ENCODE measurements around the gene ANKRD33. TPM values are rescaled to one million over a fixed set of nuclear protein-coding genes. Genes with fewer than 3 reads are reported as not detected.
A peak's percentile ranks its signal among the peaks of the same experiment; 100 is the strongest.
"Not testable (repeated sequence)": the region's sequence is repeated elsewhere in the genome, so short reads cannot be mapped to it uniquely, and the experiment has no call there.

The ANKRD33 gene
- total and polyA plus RNA-seq, 4 donors, result 0.54 TPM; not detected in 3

DNA sequence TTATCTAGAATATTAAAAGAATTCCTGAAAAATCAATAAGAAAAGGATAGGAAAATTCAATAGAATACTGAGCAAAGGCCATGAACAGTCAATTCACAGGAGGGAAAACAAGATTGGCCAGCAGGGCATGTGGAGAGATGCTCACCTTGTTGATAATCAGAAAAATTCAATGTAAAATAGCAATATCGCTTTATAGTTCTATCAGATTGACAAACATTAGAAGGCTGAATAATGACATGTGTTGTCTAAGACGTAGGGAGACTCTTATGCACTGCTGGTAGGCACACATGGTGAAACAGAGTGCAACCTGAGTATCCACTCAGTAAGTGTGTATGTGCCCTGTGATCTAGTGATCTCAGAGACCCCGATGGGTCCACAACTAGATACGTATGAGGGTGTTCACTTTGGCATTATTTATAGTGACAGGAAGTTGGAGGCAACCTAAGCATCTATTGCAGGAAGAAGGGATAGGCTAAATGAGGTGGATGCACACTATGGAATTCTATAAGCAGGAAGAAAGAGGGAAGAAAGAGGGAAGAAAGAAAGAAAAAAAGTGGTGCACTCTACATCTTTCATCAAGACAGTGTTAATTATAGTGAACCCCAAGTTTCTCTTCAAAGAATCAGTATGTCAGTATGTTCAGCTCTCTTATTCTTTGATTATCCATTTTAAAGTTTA, 3.8 kb upstream of the ANKRD33 start:
- ATAC-seq (ENCODE audit: low FRiP score) (no peak), DNase-seq (no peak)
- no peaks in the 10 kb centered on the region for H3K9me3 ChIP-seq (ENCODE audit: control insufficient read depth, low read length)
- H3K4me1 ChIP-seq (ENCODE audit: control insufficient read depth in 1 of 2, insufficient read depth in 2 of 2, low read length in 2 of 2), result no peaks in the 10 kb centered on the region
- no peaks in the 10 kb centered on the region for H3K36me3 ChIP-seq (ENCODE audit: control insufficient read depth in 1 of 2, insufficient read depth in 2 of 2, low read length in 1 of 2)
- no peaks in the 10 kb centered on the region for H3K27me3 ChIP-seq (ENCODE audit: control insufficient read depth in 1 of 2, insufficient read depth in 2 of 2, low read length in 1 of 2)
- intact Hi-C loops (cut with DNase I), result no loop called here
- 89 to 91% methylated on average over 4 of the region's 4 CpGs for WGBS, 2 donors
- H3K27ac ChIP-seq (ENCODE audit: low read depth in 1 of 2, low read length in 2 of 2), result no peak overlapping the region
- H3K4me3 ChIP-seq (ENCODE audit: low read length in 2 of 2), result no peak overlapping the region

DNA sequence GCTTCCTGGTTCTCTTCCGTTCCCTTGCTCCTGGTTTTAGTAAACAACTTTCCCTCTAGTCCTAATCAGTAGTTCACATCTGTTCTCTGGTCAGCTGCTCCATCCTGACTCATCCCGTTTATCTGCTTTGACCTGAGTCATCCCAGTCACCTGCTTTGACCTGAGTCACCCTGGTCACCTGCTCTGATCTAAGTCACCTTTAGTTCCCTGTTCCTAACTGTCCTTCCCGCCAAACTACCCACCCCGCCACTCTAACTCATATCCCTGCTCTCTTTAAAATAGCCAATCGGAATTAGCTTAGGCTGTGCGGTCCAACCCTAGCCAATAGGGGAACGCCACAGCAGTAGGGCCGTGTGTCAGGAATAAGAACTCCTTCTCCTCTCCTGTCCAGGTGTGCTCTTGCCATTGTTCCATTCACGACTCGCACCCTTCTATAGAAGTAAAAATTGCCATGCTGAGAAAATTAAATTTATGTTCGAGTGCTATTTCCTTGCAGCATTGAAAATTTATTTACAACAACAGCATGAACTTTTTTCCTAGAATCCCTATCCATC, 3.1 kb upstream of the ANKRD33 start:
- no peak for ATAC-seq (ENCODE audit: low FRiP score)
- 92 to 95% methylated on average over 11 of the region's 11 CpGs for WGBS, 2 donors

GRCh38 chr12:51885294-51886020, 2.4 kb upstream of the ANKRD33 start:
- peak in 1 of 2 donors; percentile 45 for DNase-seq
- H3K27ac ChIP-seq (ENCODE audit: low read depth in 1 of 2, low read length in 2 of 2); H3K4me3 ChIP-seq (ENCODE audit: low read length in 2 of 2); H3K27me3 ChIP-seq (ENCODE audit: control insufficient read depth in 1 of 2, insufficient read depth in 2 of 2, low read length in 1 of 2); ATAC-seq (ENCODE audit: low FRiP score); H3K4me1 ChIP-seq (ENCODE audit: control insufficient read depth in 1 of 2, insufficient read depth in 2 of 2, low read length in 2 of 2); H3K36me3 ChIP-seq (ENCODE audit: control insufficient read depth in 1 of 2, insufficient read depth in 2 of 2, low read length in 1 of 2); intact Hi-C loops (cut with DNase I); H3K9me3 ChIP-seq (ENCODE audit: control insufficient read depth, low read length): not testable (repeated sequence)
- WGBS, 2 donors, result 87 to 88% methylated on average over 10 of the region's 10 CpGs

More for the DNA sequence above, 3.1 kb upstream of the ANKRD33 start:
- intact Hi-C loops (cut with DNase I), result no loop called here
- H3K4me3 ChIP-seq (ENCODE audit: low read length in 2 of 2), result no peak overlapping the region
- no peaks in the 10 kb centered on the region for H3K9me3 ChIP-seq (ENCODE audit: control insufficient read depth, low read length)
- DNase-seq, result no peak
- no peak overlapping the region for H3K27ac ChIP-seq (ENCODE audit: low read depth in 1 of 2, low read length in 2 of 2)
- no peaks in the 10 kb centered on the region for H3K36me3 ChIP-seq (ENCODE audit: control insufficient read depth in 1 of 2, insufficient read depth in 2 of 2, low read length in 1 of 2)
- no peaks in the 10 kb centered on the region for H3K4me1 ChIP-seq (ENCODE audit: control insufficient read depth in 1 of 2, insufficient read depth in 2 of 2, low read length in 2 of 2)
- H3K27me3 ChIP-seq (ENCODE audit: control insufficient read depth in 1 of 2, insufficient read depth in 2 of 2, low read length in 1 of 2), result no peaks in the 10 kb centered on the region

- DNase-seq (peak in 1 of 2 donors; percentile 91), ATAC-seq (ENCODE audit: low FRiP score) (peak; percentile 92)
- Histone ChIP-seq H3K27ac (ENCODE audit: low read depth in 1 of 2, low read length in 2 of 2) (no peak overlapping the region), H3K4me1 (ENCODE audit: control insufficient read depth in 1 of 2, insufficient read depth in 2 of 2, low read length in 2 of 2) (no peaks in the 10 kb centered on the region), H3K27me3 (ENCODE audit: control insufficient read depth in 1 of 2, insufficient read depth in 2 of 2, low read length in 1 of 2) (no peaks in the 10 kb centered on the region), H3K9me3 (ENCODE audit: control insufficient read depth, low read length) (no peaks in the 10 kb centered on the region), H3K4me3 (ENCODE audit: low read length in 2 of 2) (no peak overlapping the region), H3K36me3 (ENCODE audit: control insufficient read depth in 1 of 2, insufficient read depth in 2 of 2, low read length in 1 of 2) (no peaks in the 10 kb centered on the region)
- 50 to 51% methylated on average over 10 of the region's 10 CpGs for WGBS, 2 donors
- intact Hi-C loops (cut with DNase I), result no loop called here
Observed at GRCh38 chr12:51886021-51886710, 1.7 kb upstream of the ANKRD33 start.

GRCh38 chr12:51888316-51889215, 663 bp downstream of the ANKRD33 start:
- no peaks in the 10 kb centered on the region for H3K4me1 ChIP-seq (ENCODE audit: control insufficient read depth in 1 of 2, insufficient read depth in 2 of 2, low read length in 2 of 2)
- intact Hi-C loops (cut with DNase I), result no loop called here
- H3K36me3 ChIP-seq (ENCODE audit: control insufficient read depth in 1 of 2, insufficient read depth in 2 of 2, low read length in 1 of 2), result no peaks in the 10 kb centered on the region
- no peak overlapping the region for H3K27ac ChIP-seq (ENCODE audit: low read depth in 1 of 2, low read length in 2 of 2)
- WGBS, 2 donors, result 73 to 76% methylated on average over 15 of the region's 15 CpGs
- no peaks in the 10 kb centered on the region for H3K27me3 ChIP-seq (ENCODE audit: control insufficient read depth in 1 of 2, insufficient read depth in 2 of 2, low read length in 1 of 2)
- no peak overlapping the region for H3K4me3 ChIP-seq (ENCODE audit: low read length in 2 of 2)
- ATAC-seq (ENCODE audit: low FRiP score) (no peak), DNase-seq (peak in 1 of 2 donors; percentile 44)
- H3K9me3 ChIP-seq (ENCODE audit: control insufficient read depth, low read length), result no peaks in the 10 kb centered on the region

GRCh38 chr12:51889216-51890132, 1.6 kb downstream of the ANKRD33 start:
- peak in 1 of 2 donors; percentile 31 for DNase-seq
- H3K9me3 ChIP-seq (ENCODE audit: control insufficient read depth, low read length), result no peaks in the 10 kb centered on the region
- intact Hi-C loops (cut with DNase I), result no loop called here
- H3K36me3 ChIP-seq (ENCODE audit: control insufficient read depth in 1 of 2, insufficient read depth in 2 of 2, low read length in 1 of 2), result no peaks in the 10 kb centered on the region
- H3K27me3 ChIP-seq (ENCODE audit: control insufficient read depth in 1 of 2, insufficient read depth in 2 of 2, low read length in 1 of 2), result no peaks in the 10 kb centered on the region
- no peak for ATAC-seq (ENCODE audit: low FRiP score)
- no peak overlapping the region for H3K27ac ChIP-seq (ENCODE audit: low read depth in 1 of 2, low read length in 2 of 2)
- 86 to 87% methylated on average over 21 of the region's 21 CpGs for WGBS, 2 donors
- H3K4me1 ChIP-seq (ENCODE audit: control insufficient read depth in 1 of 2, insufficient read depth in 2 of 2, low read length in 2 of 2), result no peaks in the 10 kb centered on the region
- no peak overlapping the region for H3K4me3 ChIP-seq (ENCODE audit: low read length in 2 of 2)

GRCh38 chr12:51890133-51890464, 2.2 kb downstream of the ANKRD33 start:
- Histone ChIP-seq H3K36me3 (ENCODE audit: control insufficient read depth in 1 of 2, insufficient read depth in 2 of 2, low read length in 1 of 2) (no peaks in the 10 kb centered on the region), H3K4me3 (ENCODE audit: low read length in 2 of 2) (no peak overlapping the region), H3K4me1 (ENCODE audit: control insufficient read depth in 1 of 2, insufficient read depth in 2 of 2, low read length in 2 of 2) (no peaks in the 10 kb centered on the region), H3K9me3 (ENCODE audit: control insufficient read depth, low read length) (no peaks in the 10 kb centered on the region), H3K27ac (ENCODE audit: low read depth in 1 of 2, low read length in 2 of 2) (no peak overlapping the region), H3K27me3 (ENCODE audit: control insufficient read depth in 1 of 2, insufficient read depth in 2 of 2, low read length in 1 of 2) (no peaks in the 10 kb centered on the region)
- ATAC-seq (ENCODE audit: low FRiP score) (no peak), DNase-seq (peak in 1 of 2 donors; percentile 23)
- intact Hi-C loops (cut with DNase I), result no loop called here
- WGBS, 2 donors, result 95 to 96% methylated on average over 2 of the region's 2 CpGs

All from aorta (tissue), 5 donors.